Parathyroid adenoma (tissue), 2 donors: ENCODE measurements around the gene C10orf90.

ENCODE experiments used
- H2AFZ ChIP-seq: fragments of 300-600 bp; sonication (generic); one replicate; pipeline ENCODE4 v1.7.0; 2017; ENCODE audit warnings: antibody characterized with exemption, mild to moderate bottlenecking
- H3K27ac ChIP-seq: fragments of 300-600 bp; sonication (generic); one replicate; pipeline ENCODE4 v1.7.0; 2017
- H3K27me3 ChIP-seq: fragments of 300-600 bp; sonication (generic); one replicate; pipeline ENCODE4 v1.7.0; 2017; ENCODE audit warnings: low read length; ENCODE audit not compliant: control insufficient read depth, insufficient read depth
- H3K36me3 ChIP-seq: fragments of 300-600 bp; sonication (generic); one replicate; pipeline ENCODE4 v1.7.0; 2017; ENCODE audit warnings: low read length; ENCODE audit not compliant: control insufficient read depth, insufficient read depth
- H3K4me1 ChIP-seq: fragments of 300-600 bp; sonication (generic); one replicate; pipeline ENCODE4 v1.7.0; 2017; ENCODE audit warnings: control low read depth
- H3K4me2 ChIP-seq: fragments of 300-600 bp; sonication (generic); one replicate; pipeline ENCODE4 v1.7.0; 2017; ENCODE audit warnings: low read length
- H3K4me3 ChIP-seq: fragments of 300-600 bp; sonication (generic); one replicate; pipeline ENCODE4 v1.7.0; 2017; ENCODE audit warnings: low read depth, low read length
- H3K79me2 ChIP-seq: fragments of 300-600 bp; sonication (generic); one replicate; pipeline ENCODE4 v1.7.0; 2017; ENCODE audit warnings: control low read depth
- H3K9ac ChIP-seq: fragments of 300-600 bp; sonication (generic); one replicate; pipeline ENCODE4 v1.7.0; 2017; ENCODE audit warnings: mild to moderate bottlenecking
- H3K9me3 ChIP-seq: fragments of 300-600 bp; sonication (generic); one replicate; pipeline ENCODE4 v1.7.0; 2017; ENCODE audit warnings: low read length; ENCODE audit not compliant: control insufficient read depth
- TF ChIP-seq, protein P1 (sequence below): fragments of 300-600 bp; sonication (generic); IDR thresholded peaks from one replicate; pipeline ENCODE4 v1.7.0; 2017; ENCODE audit warnings: antibody characterized with exemption, mild to moderate bottlenecking
- donor health status: primary hyperparathyroidism.

The C10orf90 gene

GRCh38 chr10:126665207-126665606 lies 5.3 kb downstream of the C10orf90 start:
- Histone ChIP-seq H2AFZ (no peak overlapping the region), H3K4me2 (no peak overlapping the region), H3K27me3 (no peaks in the 10 kb centered on the region), H3K79me2 (no peaks in the 10 kb centered on the region), H3K36me3 (no peaks in the 10 kb centered on the region), H3K9ac (no peak overlapping the region), H3K9me3 (no peaks in the 10 kb centered on the region), H3K27ac (no peak overlapping the region), H3K4me1 (no peaks in the 10 kb centered on the region), H3K4me3 (no peak overlapping the region)
- TF ChIP-seq, protein P1, sequence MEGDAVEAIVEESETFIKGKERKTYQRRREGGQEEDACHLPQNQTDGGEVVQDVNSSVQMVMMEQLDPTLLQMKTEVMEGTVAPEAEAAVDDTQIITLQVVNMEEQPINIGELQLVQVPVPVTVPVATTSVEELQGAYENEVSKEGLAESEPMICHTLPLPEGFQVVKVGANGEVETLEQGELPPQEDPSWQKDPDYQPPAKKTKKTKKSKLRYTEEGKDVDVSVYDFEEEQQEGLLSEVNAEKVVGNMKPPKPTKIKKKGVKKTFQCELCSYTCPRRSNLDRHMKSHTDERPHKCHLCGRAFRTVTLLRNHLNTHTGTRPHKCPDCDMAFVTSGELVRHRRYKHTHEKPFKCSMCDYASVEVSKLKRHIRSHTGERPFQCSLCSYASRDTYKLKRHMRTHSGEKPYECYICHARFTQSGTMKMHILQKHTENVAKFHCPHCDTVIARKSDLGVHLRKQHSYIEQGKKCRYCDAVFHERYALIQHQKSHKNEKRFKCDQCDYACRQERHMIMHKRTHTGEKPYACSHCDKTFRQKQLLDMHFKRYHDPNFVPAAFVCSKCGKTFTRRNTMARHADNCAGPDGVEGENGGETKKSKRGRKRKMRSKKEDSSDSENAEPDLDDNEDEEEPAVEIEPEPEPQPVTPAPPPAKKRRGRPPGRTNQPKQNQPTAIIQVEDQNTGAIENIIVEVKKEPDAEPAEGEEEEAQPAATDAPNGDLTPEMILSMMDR, result no peak

GRCh38 chr10:126663880-126664279 lies 6.6 kb downstream of the C10orf90 start:
- H3K36me3 ChIP-seq, result no peaks in the 10 kb centered on the region
- H3K9me3 ChIP-seq, result no peaks in the 10 kb centered on the region
- no peak overlapping the region for H3K9ac ChIP-seq
- H3K27ac ChIP-seq, result no peak overlapping the region
- H3K4me2 ChIP-seq, result no peak overlapping the region
- H3K4me1 ChIP-seq, result no peaks in the 10 kb centered on the region
- no peaks in the 10 kb centered on the region for H3K27me3 ChIP-seq
- TF ChIP-seq, protein P1, result no peak
- no peaks in the 10 kb centered on the region for H3K79me2 ChIP-seq
- no peak overlapping the region for H2AFZ ChIP-seq
- no peak overlapping the region for H3K4me3 ChIP-seq

GRCh38 chr10:126663328-126663727 lies 7.2 kb downstream of the C10orf90 start:
- no peak overlapping the region for H3K9ac ChIP-seq
- no peaks in the 10 kb centered on the region for H3K79me2 ChIP-seq
- H2AFZ ChIP-seq, result no peak overlapping the region
- H3K4me3 ChIP-seq, result no peak overlapping the region
- no peaks in the 10 kb centered on the region for H3K9me3 ChIP-seq
- H3K27me3 ChIP-seq, result no peaks in the 10 kb centered on the region
- no peaks in the 10 kb centered on the region for H3K4me1 ChIP-seq
- TF ChIP-seq, protein P1, result no peak
- no peaks in the 10 kb centered on the region for H3K36me3 ChIP-seq
- no peak overlapping the region for H3K27ac ChIP-seq
- H3K4me2 ChIP-seq, result no peak overlapping the region

DNA sequence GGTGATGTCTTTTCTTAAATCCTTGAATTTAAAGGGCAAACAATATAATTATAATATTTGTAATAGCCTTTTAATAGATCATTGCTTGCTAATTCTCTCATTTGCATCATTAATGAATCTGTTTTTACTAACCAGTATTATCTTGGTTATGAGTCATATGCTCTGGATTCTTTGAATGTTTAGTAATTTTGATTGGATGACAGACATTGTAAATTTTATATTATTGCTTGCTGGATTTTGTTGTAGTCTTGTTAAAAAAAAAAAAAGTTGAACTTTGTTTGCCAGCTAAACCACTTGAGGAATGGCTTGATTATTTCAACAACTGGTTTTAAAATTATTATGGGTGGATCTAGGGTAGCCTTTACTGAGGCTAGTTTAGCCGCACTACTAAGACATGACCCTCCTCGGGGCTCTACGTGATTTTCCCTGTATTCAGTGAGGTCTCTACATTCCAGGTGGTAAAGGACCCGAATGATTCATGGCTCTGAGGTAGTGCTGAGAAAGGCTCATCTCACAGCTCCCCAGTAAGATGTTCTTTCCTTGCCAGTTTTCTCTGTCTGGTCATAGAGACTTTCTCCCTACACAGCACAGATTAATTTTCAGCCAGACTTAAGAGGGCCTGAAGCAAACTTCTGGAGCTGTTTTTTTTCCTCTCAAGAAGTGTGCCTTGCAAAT lies 8.5 kb downstream of the C10orf90 start:
- no peak overlapping the region for H3K27ac ChIP-seq
- H3K27me3 ChIP-seq, result no peaks in the 10 kb centered on the region
- TF ChIP-seq, protein P1, result no peak
- H3K4me1 ChIP-seq, result no peaks in the 10 kb centered on the region
- H3K4me2 ChIP-seq, result no peak overlapping the region
- H3K4me3 ChIP-seq, result no peak overlapping the region
- H3K79me2 ChIP-seq, result no peaks in the 10 kb centered on the region
- H2AFZ ChIP-seq, result no peak overlapping the region
- no peak overlapping the region for H3K9ac ChIP-seq
- no peaks in the 10 kb centered on the region for H3K36me3 ChIP-seq
- no peaks in the 10 kb centered on the region for H3K9me3 ChIP-seq

DNA sequence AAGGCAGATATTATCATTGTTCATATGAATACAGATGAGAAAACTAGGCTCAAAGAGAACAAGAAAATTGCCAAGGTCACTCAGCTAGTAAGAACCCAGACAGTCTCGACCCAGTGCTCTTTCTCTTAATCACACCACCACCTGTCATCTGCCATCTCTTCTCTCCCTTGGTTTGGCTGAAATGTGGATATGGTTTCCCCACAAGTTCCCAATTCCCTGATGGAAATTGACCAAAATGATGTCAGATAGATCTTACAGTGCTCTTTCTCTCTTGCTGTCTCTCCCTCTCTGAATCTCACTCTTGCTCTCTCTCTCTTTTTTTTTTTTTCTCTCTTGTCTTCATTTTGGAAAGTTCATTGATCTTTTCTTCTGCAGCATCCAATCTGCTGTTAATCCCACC lies 9.1 kb downstream of the C10orf90 start:
- Histone ChIP-seq H3K4me3 (no peak overlapping the region), H3K79me2 (no peaks in the 10 kb centered on the region), H3K4me2 (no peak overlapping the region), H3K4me1 (no peaks in the 10 kb centered on the region), H3K27ac (no peak overlapping the region), H2AFZ (no peak overlapping the region), H3K9ac (no peak overlapping the region), H3K9me3 (no peaks in the 10 kb centered on the region), H3K36me3 (no peaks in the 10 kb centered on the region), H3K27me3 (no peaks in the 10 kb centered on the region)
- TF ChIP-seq, protein P1, result no peak
